Ovary (tissue), 9 donors: Measurements from ENCODE around the gene SEMA5B. TPM values are rescaled to one million over a fixed set of nuclear protein-coding genes. Genes with fewer than 3 reads are reported as not detected.

Experiments used
- DNase-seq, 5 donors: peaks; one replicate each; pipeline ENCODE4 v3.0.0-alpha.2; 2019 to 2020
- H3K27ac ChIP-seq, 2 donors: fragments of 200-600 bp; one replicate each; pipeline versions ENCODE4 v1.5.1 to v1.8.0; 2019 to 2022
- H3K27me3 ChIP-seq: fragments of 200-600 bp; one replicate; pipeline ENCODE4 v1.8.0; 2022
- H3K36me3 ChIP-seq: fragments of 200-600 bp; sonication (generic); one replicate; pipeline ENCODE4 v1.5.1; 2019
- H3K4me1 ChIP-seq: one replicate; pipeline ENCODE4 v1.8.1; 2013; ENCODE audit warnings: mild to moderate bottlenecking, moderate library complexity; ENCODE audit not compliant: insufficient read depth
- H3K4me3 ChIP-seq: fragments of 200-600 bp; sonication (generic); one replicate; pipeline ENCODE4 v1.5.1; 2017
- H3K9me3 ChIP-seq, 2 donors: fragments of 200-600 bp in 1 of 2; sonication (generic) in 1 of 2; one replicate each; pipeline versions ENCODE4 v1.5.1 to v1.8.1; 2013 to 2019; ENCODE audit warnings: mild to moderate bottlenecking in 1 of 2, moderate library complexity in 1 of 2
- EP300 ChIP-seq: sonication (generic); formaldehyde crosslinking; IDR thresholded peaks from one replicate; pipeline ENCODE4 v1.6.1; 2017; ENCODE audit warnings: antibody characterized with exemption
- POLR2A ChIP-seq: fragments of 450-650 bp; IDR thresholded peaks from one replicate; pipeline ENCODE4 v1.6.1; 2017; ENCODE audit warnings: antibody characterized with exemption, mild to moderate bottlenecking, moderate library complexity
- WGBS, 3 donors: extraction: QIAGEN DNeasy Blood & Tissue Kit in 1 of 3; methylation state at CpG; one replicate each; pipeline versions ENCODE4 v1.1.5 to v1.1.7; 2013 to 2017; 5-methylcytosine and 5-hydroxymethylcytosine counted together
- intact Hi-C, 4 donors: fragments of 100-400 bp; cut with DNase I; formaldehyde crosslinking; loops; one replicate each; pipeline versions ENCODE4 v1.11.0 to v1.15.1; 2022 to 2023
- polyA plus RNA-seq, 2 donors: library from polyadenylated mRNA; stranded (reverse); fragments of 200-250 nt in 1 of 2; fragments of 350-450 nt in 1 of 2; fragmentation: Illumina TruSeq in 1 of 2; extraction: RNeasy Lipid Tissue Mini Kit (QIAGEN cat#74804) in 1 of 2; gene quantifications; one replicate each; pipeline ENCODE4 v1.2.3, GENCODE V29; 2013 to 2014
- total RNA-seq, 7 donors: library from RNA; depleted of rRNA in 2 of 7; stranded (reverse); fragments of >200 nt in 2 of 7; fragmentation: NEBNext Ultra II Directional in 3 of 7; extraction: Animal tissue kit (Norgen Biotek cat#: 25700) in 3 of 7; gene quantifications; one replicate each; pipeline versions ENCODE4 v1.1.0 to v1.2.4, GENCODE V29; 2016 to 2023
- TF ChIP-seq, protein P1 (sequence below), 3 donors: fragments of 450-650 bp in 2 of 3; fragments of 200-600 bp in 1 of 3; IDR thresholded peaks; one replicate each; pipeline versions ENCODE4 v1.5.1 to v1.8.0; 2016 to 2022; ENCODE audit warnings: antibody characterized with exemption in 3 of 3, mild to moderate bottlenecking in 1 of 3
- donor health status: DM: no; HTN: no; CAD: no; lungs with moderate emphysema.
- donor health status: DM: no; HTN: no; CAD: no.
- donor health status: Bipolar disorder and iron deficiency.
- donor health status: DM: yes; HTN: yes; CAD: no.
- donor health status: DM: no; HTN: no; CAD: no.
- donor health status: DM: yes; HTN: yes; CAD: no.

SEMA5B gene
- total and polyA plus RNA-seq, 9 donors = 0.22 to 3.1 (median 1.3) TPM

DNA sequence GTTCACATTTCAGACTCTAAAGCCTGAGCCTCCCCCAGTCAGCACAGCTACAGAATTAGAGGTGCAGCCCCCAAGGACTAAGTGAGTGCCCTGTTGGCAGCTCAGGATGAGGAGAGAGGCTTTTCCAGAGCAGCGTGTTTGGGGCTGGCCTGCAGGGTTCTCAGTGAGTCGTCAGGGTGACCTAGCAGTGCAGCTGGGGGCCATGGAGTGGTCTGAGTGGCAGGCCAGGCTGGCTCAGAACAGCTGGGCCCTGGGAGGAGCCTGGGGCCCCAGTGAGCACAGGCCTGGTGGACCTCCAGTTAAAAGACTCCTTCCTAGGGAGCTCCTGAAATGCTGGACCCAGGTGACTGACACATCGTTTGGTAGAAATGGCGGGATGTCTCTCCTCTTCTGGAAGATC, 124.4 kb downstream of the SEMA5B start:
- intact Hi-C loops = no loop called here
- TF ChIP-seq, protein P1, sequence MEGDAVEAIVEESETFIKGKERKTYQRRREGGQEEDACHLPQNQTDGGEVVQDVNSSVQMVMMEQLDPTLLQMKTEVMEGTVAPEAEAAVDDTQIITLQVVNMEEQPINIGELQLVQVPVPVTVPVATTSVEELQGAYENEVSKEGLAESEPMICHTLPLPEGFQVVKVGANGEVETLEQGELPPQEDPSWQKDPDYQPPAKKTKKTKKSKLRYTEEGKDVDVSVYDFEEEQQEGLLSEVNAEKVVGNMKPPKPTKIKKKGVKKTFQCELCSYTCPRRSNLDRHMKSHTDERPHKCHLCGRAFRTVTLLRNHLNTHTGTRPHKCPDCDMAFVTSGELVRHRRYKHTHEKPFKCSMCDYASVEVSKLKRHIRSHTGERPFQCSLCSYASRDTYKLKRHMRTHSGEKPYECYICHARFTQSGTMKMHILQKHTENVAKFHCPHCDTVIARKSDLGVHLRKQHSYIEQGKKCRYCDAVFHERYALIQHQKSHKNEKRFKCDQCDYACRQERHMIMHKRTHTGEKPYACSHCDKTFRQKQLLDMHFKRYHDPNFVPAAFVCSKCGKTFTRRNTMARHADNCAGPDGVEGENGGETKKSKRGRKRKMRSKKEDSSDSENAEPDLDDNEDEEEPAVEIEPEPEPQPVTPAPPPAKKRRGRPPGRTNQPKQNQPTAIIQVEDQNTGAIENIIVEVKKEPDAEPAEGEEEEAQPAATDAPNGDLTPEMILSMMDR (IDR thresholded peaks at IDR 0.05) = no peak
- TF ChIP-seq EP300 = no peak
- TF ChIP-seq POLR2A = no peak
- no peak overlapping the region for H3K4me3 ChIP-seq
- H3K36me3 ChIP-seq = no peaks in the 10 kb centered on the region
- no peaks in the 10 kb centered on the region for H3K27me3 ChIP-seq
- H3K4me1 ChIP-seq = no peaks in the 10 kb centered on the region
- H3K9me3 ChIP-seq = no peaks in the 10 kb centered on the region
- DNase-seq = no peak
- no peak overlapping the region for H3K27ac ChIP-seq
- 58 to 68% (median 61%) methylated on average over 4 of the region's 4 CpGs for WGBS, 3 donors

DNA sequence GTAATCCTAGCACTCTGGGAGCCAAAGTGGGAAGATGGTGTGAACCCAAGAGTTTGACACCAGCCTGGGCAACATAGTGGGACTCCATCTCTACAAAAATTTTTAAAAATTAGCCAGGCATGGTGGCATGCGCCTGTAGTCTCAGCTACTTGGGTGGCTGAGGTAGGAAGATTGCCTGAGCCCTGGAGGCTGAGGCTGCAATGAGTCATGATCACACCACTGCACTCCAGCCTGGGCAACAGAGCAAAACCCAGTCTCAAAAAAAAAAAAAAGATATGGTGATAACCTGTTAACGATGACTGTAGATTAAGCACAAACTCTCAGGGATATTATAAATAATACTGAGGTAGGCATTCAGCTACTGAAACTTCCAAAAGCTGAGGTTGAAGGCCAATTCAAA, 125.2 kb downstream of the SEMA5B start:
- TF ChIP-seq, protein P1 (IDR thresholded peaks at IDR 0.05) = no peak
- TF ChIP-seq EP300 (no peak), POLR2A (no peak)
- no peaks in the 10 kb centered on the region for H3K36me3 ChIP-seq
- WGBS, 3 donors = 82 to 88% (median 84%) methylated on average over 2 of the region's 2 CpGs
- H3K4me3 ChIP-seq = no peak overlapping the region
- intact Hi-C loops = no loop called here
- H3K4me1 ChIP-seq = no peaks in the 10 kb centered on the region
- H3K27ac ChIP-seq = no peak overlapping the region
- DNase-seq = no peak
- H3K27me3 ChIP-seq = no peaks in the 10 kb centered on the region
- H3K9me3 ChIP-seq = no peaks in the 10 kb centered on the region

DNA sequence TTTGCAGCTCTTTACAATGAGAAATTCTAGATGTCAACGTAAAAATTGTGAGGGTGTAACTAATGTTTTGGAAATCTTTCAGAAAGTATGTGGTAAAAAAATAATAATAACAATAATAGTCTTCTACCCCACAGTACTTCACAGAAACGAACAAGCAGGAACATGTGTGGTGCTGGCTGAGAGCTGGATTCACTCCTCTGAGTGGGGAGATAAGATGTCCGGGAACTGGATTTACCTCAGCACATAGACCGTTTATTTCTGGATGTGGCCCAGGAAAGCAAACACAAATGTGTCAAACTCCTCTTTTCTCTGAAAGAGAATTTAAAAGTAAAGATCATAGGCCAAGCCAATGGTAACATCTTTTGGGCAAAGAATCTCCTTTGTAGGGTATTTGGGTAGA, 129.3 kb downstream of the SEMA5B start:
- TF ChIP-seq POLR2A (no peak), EP300 (no peak)
- TF ChIP-seq, protein P1 (IDR thresholded peaks at IDR 0.05) = no peak
- intact Hi-C loops = no loop called here
- H3K9me3 ChIP-seq = no peaks in the 10 kb centered on the region
- no peak overlapping the region for H3K27ac ChIP-seq
- no peak overlapping the region for H3K4me3 ChIP-seq
- H3K4me1 ChIP-seq = no peaks in the 10 kb centered on the region
- no peaks in the 10 kb centered on the region for H3K27me3 ChIP-seq
- 6 to 22% (median 7%) methylated on average over 4 of the region's 4 CpGs for WGBS, 3 donors
- no peak for DNase-seq
- H3K36me3 ChIP-seq = no peaks in the 10 kb centered on the region

DNA sequence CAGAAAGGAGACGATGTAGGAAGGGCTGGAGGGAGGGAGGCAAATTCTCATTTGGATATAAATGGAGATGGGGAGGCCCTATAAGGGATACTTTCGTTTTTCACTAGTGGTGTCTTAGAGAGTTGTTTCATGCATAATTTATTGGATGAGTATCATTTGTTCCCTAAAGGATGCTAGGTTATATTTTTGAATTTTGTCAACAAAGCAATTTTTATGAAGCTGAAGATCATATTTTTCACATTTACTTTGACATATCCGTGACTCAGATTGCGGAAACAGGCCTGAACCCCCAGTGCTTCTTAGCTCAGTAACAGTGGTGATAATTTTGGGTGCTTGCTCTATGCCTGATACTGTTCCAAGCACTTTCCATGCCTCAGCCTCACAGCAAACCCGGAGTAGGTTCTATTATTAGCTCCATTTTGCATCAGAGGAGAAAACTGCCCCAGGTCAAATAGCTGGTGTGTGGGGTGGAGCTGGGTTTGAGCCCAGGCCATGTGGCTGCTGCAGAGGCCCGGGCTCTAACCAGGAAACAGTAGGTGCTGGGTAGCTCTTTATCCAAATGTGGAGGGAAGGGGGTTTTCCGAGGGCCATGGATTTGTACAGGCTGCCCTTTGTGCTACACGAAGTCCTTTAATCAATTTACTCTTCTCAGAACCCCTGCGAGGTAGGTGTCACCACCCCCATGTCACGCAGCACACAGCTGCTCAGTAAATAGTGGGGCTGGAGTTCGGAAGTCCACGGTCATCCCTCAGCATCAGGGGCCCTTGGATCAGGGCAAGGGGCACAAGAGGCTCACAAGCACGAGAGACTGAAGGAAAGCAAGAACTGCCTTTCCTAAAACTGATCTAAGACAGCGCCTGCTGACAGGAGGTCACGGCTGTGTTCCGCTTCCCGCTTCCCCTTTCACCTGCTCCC, 133.6 kb downstream of the SEMA5B start:
- WGBS, 3 donors = 77 to 80% (median 79%) methylated on average over 17 of the region's 17 CpGs
- Histone ChIP-seq H3K36me3 (no peaks in the 10 kb centered on the region), H3K27me3 (no peaks in the 10 kb centered on the region), H3K4me1 (no peaks in the 10 kb centered on the region), H3K9me3 (no peaks in the 10 kb centered on the region), H3K27ac (no peak overlapping the region), H3K4me3 (no peak overlapping the region)
- TF ChIP-seq EP300 (no peak), POLR2A (no peak)
- TF ChIP-seq, protein P1 (IDR thresholded peaks at IDR 0.05) = no peak
- DNase-seq = no peak
- intact Hi-C loops = no loop called here
